ENCODE measurements around the gene CCT5. TPM values are rescaled to one million over a fixed set of nuclear protein-coding genes. Genes with fewer than 3 reads are reported as not detected.

Gene CCT5
- total and polyA plus RNA-seq, 10 donors, result 76.9 to 150 (median 115) TPM

DNA sequence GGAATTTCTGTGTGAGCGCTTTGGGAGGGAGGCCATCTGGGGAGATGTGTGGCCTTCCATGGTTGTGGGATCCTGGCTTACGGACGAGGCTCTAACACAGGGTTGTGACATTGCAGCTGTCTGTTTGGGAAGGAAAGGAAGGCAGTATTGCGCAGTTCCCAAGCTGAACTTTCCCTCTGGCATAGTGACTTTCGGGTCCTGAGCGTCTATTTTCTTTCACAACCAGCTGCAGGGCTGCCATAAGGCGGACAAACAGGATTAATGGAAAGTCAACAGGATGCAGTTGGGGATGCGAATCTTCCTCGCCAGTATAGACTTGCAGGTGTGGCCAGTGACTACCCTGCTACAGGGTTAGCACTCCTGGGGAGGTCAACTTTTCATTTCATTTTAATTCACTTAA lies 25.9 kb downstream of the CCT5 start:
- Histone ChIP-seq H3K27ac (no peak overlapping the region), H3K36me3 (no peaks in the 10 kb centered on the region), H3K27me3 (replicated peaks in 1 of 7) (no peaks in the 10 kb centered on the region), H3K4me3 (no peak overlapping the region), H3K9me3 (no peaks in the 10 kb centered on the region), H3K4me1 (no peaks in the 10 kb centered on the region)
- DNase-seq, result no peak
- intact Hi-C loops (cut with DNase I; ENCODE audit: low total_unique reads), result no loop called here
- TF ChIP-seq POLR2A (IDR thresholded peaks at IDR 0.05) (no peak), CTCF (IDR thresholded peaks at IDR 0.05 in 8 of 11, conservative IDR thresholded peaks at IDR 0.05 in 3 of 11) (no peak), POLR2AphosphoS5 (IDR thresholded peaks at IDR 0.05) (no peak)
- whole genome bisulfite sequencing, 5 donors, result 66 to 86% (median 80%) methylated on average over 9 of the region's 9 CpGs

DNA sequence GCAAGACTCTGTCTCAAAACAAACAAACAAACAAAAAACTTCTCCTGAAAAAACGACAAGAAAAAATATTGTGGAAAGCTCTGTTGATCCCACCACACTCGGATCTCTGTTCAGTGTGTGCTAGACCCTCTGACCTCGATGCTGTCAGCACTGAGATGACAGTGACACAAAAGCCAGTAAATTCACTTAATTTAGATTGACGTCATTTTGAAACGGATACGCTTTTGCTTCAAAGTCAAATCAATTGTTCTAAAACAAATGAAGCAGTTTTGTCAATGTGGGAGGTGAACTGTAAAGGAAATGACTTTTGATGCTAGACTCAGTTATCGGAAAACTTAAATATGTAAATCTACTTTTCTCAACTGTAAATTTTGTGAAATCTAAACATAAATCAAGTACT lies 26.6 kb downstream of the CCT5 start:
- intact Hi-C loops (cut with DNase I; ENCODE audit: low total_unique reads), result no loop called here

DNA sequence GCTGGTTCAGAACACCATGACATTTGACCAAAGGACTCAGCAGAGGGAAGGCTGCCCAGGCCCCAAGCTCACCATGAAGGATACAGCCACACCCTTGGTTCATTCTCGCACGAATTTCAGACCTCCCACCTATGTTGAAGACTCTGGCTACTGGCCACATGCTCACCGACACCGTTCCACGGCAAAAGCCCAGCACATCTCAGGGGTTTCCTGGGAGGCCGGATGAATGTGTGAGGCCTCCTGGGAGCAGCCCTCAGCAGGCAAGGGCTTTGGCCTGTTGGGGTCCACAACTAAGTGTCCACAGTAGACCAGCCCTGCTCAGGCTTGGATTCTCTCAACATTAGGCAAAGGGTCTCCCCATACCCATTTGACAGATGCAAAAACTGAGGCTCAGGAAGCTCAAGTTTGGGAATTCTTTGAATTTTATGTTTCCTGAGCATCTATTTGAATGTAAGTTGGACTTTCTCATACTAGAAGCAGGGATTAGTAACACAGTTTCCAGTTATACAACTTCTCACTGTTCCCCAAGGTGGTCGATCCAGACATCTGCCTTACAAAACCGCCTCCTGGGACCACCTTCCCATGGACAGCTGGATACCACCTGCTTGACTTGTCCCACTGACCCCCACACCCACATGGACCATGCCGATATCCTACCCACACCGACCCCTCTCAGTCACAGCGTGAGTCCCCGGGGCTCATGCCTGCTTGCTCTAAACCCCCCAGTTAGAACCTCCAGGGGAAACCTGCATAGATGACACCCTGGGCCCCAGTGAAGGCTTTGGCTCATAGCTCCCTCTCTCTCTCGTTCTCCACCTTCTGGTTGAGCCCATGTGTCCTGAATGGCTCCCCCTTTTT lies 27.9 kb downstream of the CCT5 start:
- Histone ChIP-seq H3K27me3 (replicated peaks in 1 of 7) (no peaks in the 10 kb centered on the region), H3K36me3 (no peaks in the 10 kb centered on the region), H3K4me1 (no peaks in the 10 kb centered on the region), H3K9me3 (no peaks in the 10 kb centered on the region), H3K4me3 (no peak overlapping the region), H3K27ac (no peak overlapping the region)
- intact Hi-C loops (cut with DNase I; ENCODE audit: low total_unique reads), result no loop called here
- no peak for DNase-seq
- WGBS, 5 donors, result 91 to 96% (median 94%) methylated on average over 13 of the region's 13 CpGs
- TF ChIP-seq POLR2A (IDR thresholded peaks at IDR 0.05) (no peak), CTCF (IDR thresholded peaks at IDR 0.05 in 8 of 11, conservative IDR thresholded peaks at IDR 0.05 in 3 of 11) (no peak)

More for the DNA sequence above, 26.6 kb downstream of the CCT5 start:
- no peak overlapping the region for H3K4me3 ChIP-seq
- H3K27ac ChIP-seq, result no peak overlapping the region
- WGBS, 5 donors, result 76 to 84% (median 83%) methylated on average over 7 of the region's 7 CpGs
- no peaks in the 10 kb centered on the region for H3K27me3 ChIP-seq (replicated peaks in 1 of 7)
- TF ChIP-seq POLR2AphosphoS5 (IDR thresholded peaks at IDR 0.05) (no peak), CTCF (IDR thresholded peaks at IDR 0.05 in 8 of 11, conservative IDR thresholded peaks at IDR 0.05 in 3 of 11) (no peak), POLR2A (IDR thresholded peaks at IDR 0.05) (no peak)
- H3K36me3 ChIP-seq, result no peaks in the 10 kb centered on the region
- H3K9me3 ChIP-seq, result no peaks in the 10 kb centered on the region
- DNase-seq, result no peak
- no peaks in the 10 kb centered on the region for H3K4me1 ChIP-seq

GRCh38 chr5:10278658-10279279 lies 28.7 kb downstream of the CCT5 start:
- intact Hi-C loops (cut with DNase I; ENCODE audit: low total_unique reads), result no loop called here
- Histone ChIP-seq H3K4me3 (no peak overlapping the region), H3K27ac (no peak overlapping the region), H3K4me1 (peaks cover 0 to 1% (median under 1%) of the 10 kb centered on the region in 6 donors), H3K9me3 (no peaks in the 10 kb centered on the region), H3K36me3 (no peaks in the 10 kb centered on the region), H3K27me3 (replicated peaks in 1 of 7) (no peaks in the 10 kb centered on the region)
- 85 to 93% (median 91%) methylated on average over 12 of the region's 12 CpGs for whole genome bisulfite sequencing, 5 donors
- no peak for DNase-seq
- TF ChIP-seq CTCF (IDR thresholded peaks at IDR 0.05 in 8 of 11, conservative IDR thresholded peaks at IDR 0.05 in 3 of 11) (no peak), POLR2AphosphoS5 (IDR thresholded peaks at IDR 0.05) (no peak), POLR2A (IDR thresholded peaks at IDR 0.05) (no peak)
